ENCODE measurements around the gene YPEL2. TPM values are rescaled to one million over a fixed set of nuclear protein-coding genes. Genes with fewer than 3 reads are reported as not detected.

Gene YPEL2
- 9.8 TPM for polyA plus RNA-seq (2013, experiment 1 of 2)
- 9.6 TPM for polyA plus RNA-seq (2013, experiment 2 of 2)

DNA sequence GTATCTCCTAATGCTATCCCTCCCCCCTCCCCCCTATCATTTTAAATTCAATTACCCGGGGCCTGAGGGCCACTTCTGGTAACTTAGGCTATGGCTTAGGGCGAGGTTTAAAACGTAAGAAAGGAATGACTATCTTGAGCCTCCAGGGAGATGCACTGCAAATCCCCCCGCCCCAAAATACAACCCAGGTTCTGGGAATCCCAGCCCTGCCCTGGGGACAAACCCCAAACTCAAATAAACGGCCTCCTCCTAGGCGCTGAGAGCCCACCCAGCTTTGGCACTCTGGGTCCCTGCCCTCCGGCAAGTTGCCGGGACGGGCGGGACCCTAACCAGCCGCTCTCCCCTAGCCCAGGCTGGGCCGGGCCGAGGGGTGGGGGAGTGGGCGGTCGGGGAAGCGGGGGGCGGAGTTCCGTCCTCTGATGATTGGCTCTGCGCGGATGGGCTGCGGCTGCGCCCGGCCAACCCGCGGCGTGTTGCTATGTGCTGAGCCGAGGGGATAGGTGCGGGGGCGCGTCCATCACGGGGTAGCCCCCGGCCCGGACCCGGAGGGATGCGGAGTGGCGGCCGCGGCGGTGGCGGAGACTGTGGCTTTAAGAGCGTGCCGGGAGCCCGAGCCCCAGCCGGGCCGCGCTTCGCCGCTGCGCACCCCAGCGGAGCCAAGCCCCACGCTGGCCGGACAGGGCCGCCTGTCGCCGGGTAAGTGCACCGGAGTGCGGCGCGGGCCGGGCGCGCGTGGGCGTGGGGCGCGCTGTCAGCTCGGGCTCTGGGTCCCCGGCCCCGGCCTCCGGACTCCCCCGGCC, at the start of gene YPEL2:
YPEL2 (plus strand) TSS at position 527 of the 800 bp plus-strand sequence. CDS start 21,755 bp downstream, outside the sequence.
- H3K4me1 ChIP-seq (ENCODE audit: control insufficient read depth in 2 of 2, insufficient read depth in 1 of 2, low read depth in 1 of 2, low read length in 2 of 2): peaks cover 24 to 37% of the 10 kb centered on the region in 2 donors
- no peak within 1 kb of the TSS for H4K91ac ChIP-seq (ENCODE audit: low read depth, low read length, poor library complexity)
- no CpG with 5 or more reads among the region's 71 CpGs for WGBS, 2 donors (ENCODE audit: extremely low coverage in 2 of 2, insufficient read length in 2 of 2, insufficient replicate concordance in 1 of 2)
- H3K14ac ChIP-seq (ENCODE audit: low read length): peak within 1 kb of the TSS; percentile 23
- peak within 1 kb of the TSS; percentile 34 for H2BK12ac ChIP-seq (ENCODE audit: low read length)
- H3K4me3 ChIP-seq (ENCODE audit: low read length in 2 of 2): peak within 1 kb of the TSS; percentile 68 to 95
- H3K9ac ChIP-seq (ENCODE audit: low read depth, low read length, poor library complexity): peak within 1 kb of the TSS; percentile 88
- peak within 1 kb of the TSS; percentile 87 for H3K4me2 ChIP-seq (ENCODE audit: insufficient read depth, low read length, poor library complexity, severe bottlenecking)
- peak within 1 kb of the TSS; percentile 59 for H3K23ac ChIP-seq (ENCODE audit: low read depth, low read length, poor library complexity)
- peak within 1 kb of the TSS; percentile 88 for H3K18ac ChIP-seq (ENCODE audit: low read length)
- H4K8ac ChIP-seq (ENCODE audit: low read depth, low read length): no peak within 1 kb of the TSS
- H3K27me3 ChIP-seq (ENCODE audit: control insufficient read depth in 3 of 3, insufficient read depth in 3 of 3, low read depth in 1 of 3, low read length in 3 of 3): no peaks in the 10 kb centered on the region
- peak within 1 kb of the TSS; percentile 69 for H3K27ac ChIP-seq (replicated peaks; ENCODE audit: low read length)
- no peaks in the 10 kb centered on the region for H3K9me3 ChIP-seq (replicated peaks in 1 of 2; ENCODE audit: control insufficient read depth in 2 of 2, insufficient read depth in 1 of 2, low read depth in 1 of 2, low read length in 2 of 2)
- H2BK5ac ChIP-seq (ENCODE audit: low read length): peak within 1 kb of the TSS; percentile 43
- no peaks in the 10 kb centered on the region for H3K36me3 ChIP-seq (replicated peaks in 1 of 2; ENCODE audit: control insufficient read depth in 2 of 2, insufficient read depth in 2 of 2, low read length in 2 of 2)
- peak within 1 kb of the TSS; percentile 72 for H2BK15ac ChIP-seq (ENCODE audit: low read length)
- no peak within 1 kb of the TSS for H3K4ac ChIP-seq (ENCODE audit: low read length)
- H2AFZ ChIP-seq (ENCODE audit: low read length): peak within 1 kb of the TSS; percentile 92
- H2BK120ac ChIP-seq (ENCODE audit: low read depth, low read length): no peak within 1 kb of the TSS
- H3K79me1 ChIP-seq (ENCODE audit: low read depth, low read length): peaks cover 2% of the 10 kb centered on the region
- peak within 1 kb of the TSS; percentile 47 for H2AK5ac ChIP-seq (ENCODE audit: low read depth, low read length)
- peak; percentile 95 for DNase-seq (ENCODE audit: low spot score)

- no peak overlapping the region for H2AFZ ChIP-seq (ENCODE audit: low read length)
- H3K27me3 ChIP-seq (ENCODE audit: control insufficient read depth in 3 of 3, insufficient read depth in 3 of 3, low read depth in 1 of 3, low read length in 3 of 3): no peaks in the 10 kb centered on the region
- H3K79me1 ChIP-seq (ENCODE audit: low read depth, low read length): no peaks in the 10 kb centered on the region
- H4K91ac ChIP-seq (ENCODE audit: low read depth, low read length, poor library complexity): no peak overlapping the region
- H3K4ac ChIP-seq (ENCODE audit: low read length): no peak overlapping the region
- no peak overlapping the region for H3K23ac ChIP-seq (ENCODE audit: low read depth, low read length, poor library complexity)
- H3K4me1 ChIP-seq (ENCODE audit: control insufficient read depth in 2 of 2, insufficient read depth in 1 of 2, low read depth in 1 of 2, low read length in 2 of 2): no peaks in the 10 kb centered on the region
- H3K18ac ChIP-seq (ENCODE audit: low read length): no peak overlapping the region
- no peaks in the 10 kb centered on the region for H3K9me3 ChIP-seq (replicated peaks in 1 of 2; ENCODE audit: control insufficient read depth in 2 of 2, insufficient read depth in 1 of 2, low read depth in 1 of 2, low read length in 2 of 2)
- H2BK15ac ChIP-seq (ENCODE audit: low read length): no peak overlapping the region
- no peak overlapping the region for H3K14ac ChIP-seq (ENCODE audit: low read length)
- no peak overlapping the region for H3K4me2 ChIP-seq (ENCODE audit: insufficient read depth, low read length, poor library complexity, severe bottlenecking)
- H2AK5ac ChIP-seq (ENCODE audit: low read depth, low read length): no peak overlapping the region
- H2BK12ac ChIP-seq (ENCODE audit: low read length): no peak overlapping the region
- WGBS, 2 donors (ENCODE audit: extremely low coverage in 2 of 2, insufficient read length in 2 of 2, insufficient replicate concordance in 1 of 2): no CpG with 5 or more reads among the region's 4 CpGs
- H2BK5ac ChIP-seq (ENCODE audit: low read length): no peak overlapping the region
- no peak overlapping the region for H2BK120ac ChIP-seq (ENCODE audit: low read depth, low read length)
- H3K4me3 ChIP-seq (ENCODE audit: low read length in 2 of 2): no peak overlapping the region
- no peak overlapping the region for H4K8ac ChIP-seq (ENCODE audit: low read depth, low read length)
- H3K36me3 ChIP-seq (replicated peaks in 1 of 2; ENCODE audit: control insufficient read depth in 2 of 2, insufficient read depth in 2 of 2, low read length in 2 of 2): no peaks in the 10 kb centered on the region
- no peak for DNase-seq (ENCODE audit: low spot score)
- H3K27ac ChIP-seq (replicated peaks; ENCODE audit: low read length): no peak overlapping the region
- no peak overlapping the region for H3K9ac ChIP-seq (ENCODE audit: low read depth, low read length, poor library complexity)
Observed at GRCh38 chr17:59284317-59284716, 47.1 kb upstream of the YPEL2 start.

DNA sequence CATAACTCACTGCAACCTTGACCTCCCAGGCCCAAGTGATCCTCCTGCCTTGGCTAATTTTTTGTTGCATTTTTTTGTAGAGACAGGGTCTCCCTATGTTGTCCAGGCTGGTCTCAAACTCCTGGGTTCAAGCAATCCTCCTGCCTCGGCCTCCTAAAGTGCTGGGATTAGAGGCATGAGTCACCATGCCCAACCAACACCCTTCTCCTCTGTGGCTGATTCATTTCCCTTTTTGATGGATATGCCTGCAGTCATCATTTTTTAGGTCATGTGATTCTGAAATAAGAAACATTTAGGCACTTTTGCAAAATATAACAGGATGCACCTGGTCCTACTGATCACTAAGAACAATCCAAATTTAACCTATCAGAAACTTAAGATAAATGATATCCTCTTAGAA, 44.0 kb upstream of the YPEL2 start:
- H3K23ac ChIP-seq (ENCODE audit: low read depth, low read length, poor library complexity): no peak overlapping the region
- no CpG with 5 or more reads among the region's 1 CpG for WGBS, 2 donors (ENCODE audit: extremely low coverage in 2 of 2, insufficient read length in 2 of 2, insufficient replicate concordance in 1 of 2)
- no peak overlapping the region for H4K91ac ChIP-seq (ENCODE audit: low read depth, low read length, poor library complexity)
- H3K27ac ChIP-seq (replicated peaks; ENCODE audit: low read length): no peak overlapping the region
- DNase-seq (ENCODE audit: low spot score): no peak
- H3K18ac ChIP-seq (ENCODE audit: low read length): no peak overlapping the region
- H2BK15ac ChIP-seq (ENCODE audit: low read length): no peak overlapping the region
- no peak overlapping the region for H2AFZ ChIP-seq (ENCODE audit: low read length)
- H2BK120ac ChIP-seq (ENCODE audit: low read depth, low read length): no peak overlapping the region
- no peak overlapping the region for H3K4me3 ChIP-seq (ENCODE audit: low read length in 2 of 2)
- H2AK5ac ChIP-seq (ENCODE audit: low read depth, low read length): no peak overlapping the region
- H3K4me1 ChIP-seq (ENCODE audit: control insufficient read depth in 2 of 2, insufficient read depth in 1 of 2, low read depth in 1 of 2, low read length in 2 of 2): peaks cover 0 to 1% of the 10 kb centered on the region in 2 donors
- no peaks in the 10 kb centered on the region for H3K27me3 ChIP-seq (ENCODE audit: control insufficient read depth in 3 of 3, insufficient read depth in 3 of 3, low read depth in 1 of 3, low read length in 3 of 3)
- no peak overlapping the region for H3K9ac ChIP-seq (ENCODE audit: low read depth, low read length, poor library complexity)
- no peak overlapping the region for H3K14ac ChIP-seq (ENCODE audit: low read length)
- no peak overlapping the region for H2BK12ac ChIP-seq (ENCODE audit: low read length)
- no peak overlapping the region for H4K8ac ChIP-seq (ENCODE audit: low read depth, low read length)
- H3K36me3 ChIP-seq (replicated peaks in 1 of 2; ENCODE audit: control insufficient read depth in 2 of 2, insufficient read depth in 2 of 2, low read length in 2 of 2): no peaks in the 10 kb centered on the region
- H3K79me1 ChIP-seq (ENCODE audit: low read depth, low read length): no peaks in the 10 kb centered on the region
- H2BK5ac ChIP-seq (ENCODE audit: low read length): no peak overlapping the region
- H3K9me3 ChIP-seq (replicated peaks in 1 of 2; ENCODE audit: control insufficient read depth in 2 of 2, insufficient read depth in 1 of 2, low read depth in 1 of 2, low read length in 2 of 2): no peaks in the 10 kb centered on the region
- no peak overlapping the region for H3K4me2 ChIP-seq (ENCODE audit: insufficient read depth, low read length, poor library complexity, severe bottlenecking)
- no peak overlapping the region for H3K4ac ChIP-seq (ENCODE audit: low read length)

- Histone ChIP-seq H3K4me2 (ENCODE audit: insufficient read depth, low read length, poor library complexity, severe bottlenecking) (no peak overlapping the region), H3K23ac (ENCODE audit: low read depth, low read length, poor library complexity) (no peak overlapping the region), H3K36me3 (replicated peaks in 1 of 2; ENCODE audit: control insufficient read depth in 2 of 2, insufficient read depth in 2 of 2, low read length in 2 of 2) (no peaks in the 10 kb centered on the region), H2BK5ac (ENCODE audit: low read length) (no peak overlapping the region), H3K27ac (replicated peaks; ENCODE audit: low read length) (no peak overlapping the region), H2BK15ac (ENCODE audit: low read length) (no peak overlapping the region), H2BK120ac (ENCODE audit: low read depth, low read length) (no peak overlapping the region), H3K9me3 (replicated peaks in 1 of 2; ENCODE audit: control insufficient read depth in 2 of 2, insufficient read depth in 1 of 2, low read depth in 1 of 2, low read length in 2 of 2) (no peaks in the 10 kb centered on the region), H3K4me3 (ENCODE audit: low read length in 2 of 2) (no peak overlapping the region), H3K4ac (ENCODE audit: low read length) (no peak overlapping the region), H2BK12ac (ENCODE audit: low read length) (no peak overlapping the region), H3K9ac (ENCODE audit: low read depth, low read length, poor library complexity) (no peak overlapping the region), H2AK5ac (ENCODE audit: low read depth, low read length) (no peak overlapping the region), H3K14ac (ENCODE audit: low read length) (no peak overlapping the region), H4K8ac (ENCODE audit: low read depth, low read length) (no peak overlapping the region), H3K79me1 (ENCODE audit: low read depth, low read length) (no peaks in the 10 kb centered on the region), H3K18ac (ENCODE audit: low read length) (no peak overlapping the region), H2AFZ (ENCODE audit: low read length) (no peak overlapping the region), H3K4me1 (ENCODE audit: control insufficient read depth in 2 of 2, insufficient read depth in 1 of 2, low read depth in 1 of 2, low read length in 2 of 2) (peaks cover 0 to 1% of the 10 kb centered on the region in 2 donors), H4K91ac (ENCODE audit: low read depth, low read length, poor library complexity) (no peak overlapping the region), H3K27me3 (ENCODE audit: control insufficient read depth in 3 of 3, insufficient read depth in 3 of 3, low read depth in 1 of 3, low read length in 3 of 3) (no peaks in the 10 kb centered on the region)
- DNase-seq (ENCODE audit: low spot score): no peak
- no CpG with 5 or more reads among the region's 3 CpGs for WGBS, 2 donors (ENCODE audit: extremely low coverage in 2 of 2, insufficient read length in 2 of 2, insufficient replicate concordance in 1 of 2)
Observed at GRCh38 chr17:59287891-59288290, 43.6 kb upstream of the YPEL2 start.
